Measurements from ENCODE around the gene WDR4.
"Not testable (repeated sequence)": the region's sequence is repeated elsewhere in the genome, so short reads cannot be mapped to it uniquely, and the experiment has no call there.

Gene WDR4, protein sequence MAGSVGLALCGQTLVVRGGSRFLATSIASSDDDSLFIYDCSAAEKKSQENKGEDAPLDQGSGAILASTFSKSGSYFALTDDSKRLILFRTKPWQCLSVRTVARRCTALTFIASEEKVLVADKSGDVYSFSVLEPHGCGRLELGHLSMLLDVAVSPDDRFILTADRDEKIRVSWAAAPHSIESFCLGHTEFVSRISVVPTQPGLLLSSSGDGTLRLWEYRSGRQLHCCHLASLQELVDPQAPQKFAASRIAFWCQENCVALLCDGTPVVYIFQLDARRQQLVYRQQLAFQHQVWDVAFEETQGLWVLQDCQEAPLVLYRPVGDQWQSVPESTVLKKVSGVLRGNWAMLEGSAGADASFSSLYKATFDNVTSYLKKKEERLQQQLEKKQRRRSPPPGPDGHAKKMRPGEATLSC

DNA sequence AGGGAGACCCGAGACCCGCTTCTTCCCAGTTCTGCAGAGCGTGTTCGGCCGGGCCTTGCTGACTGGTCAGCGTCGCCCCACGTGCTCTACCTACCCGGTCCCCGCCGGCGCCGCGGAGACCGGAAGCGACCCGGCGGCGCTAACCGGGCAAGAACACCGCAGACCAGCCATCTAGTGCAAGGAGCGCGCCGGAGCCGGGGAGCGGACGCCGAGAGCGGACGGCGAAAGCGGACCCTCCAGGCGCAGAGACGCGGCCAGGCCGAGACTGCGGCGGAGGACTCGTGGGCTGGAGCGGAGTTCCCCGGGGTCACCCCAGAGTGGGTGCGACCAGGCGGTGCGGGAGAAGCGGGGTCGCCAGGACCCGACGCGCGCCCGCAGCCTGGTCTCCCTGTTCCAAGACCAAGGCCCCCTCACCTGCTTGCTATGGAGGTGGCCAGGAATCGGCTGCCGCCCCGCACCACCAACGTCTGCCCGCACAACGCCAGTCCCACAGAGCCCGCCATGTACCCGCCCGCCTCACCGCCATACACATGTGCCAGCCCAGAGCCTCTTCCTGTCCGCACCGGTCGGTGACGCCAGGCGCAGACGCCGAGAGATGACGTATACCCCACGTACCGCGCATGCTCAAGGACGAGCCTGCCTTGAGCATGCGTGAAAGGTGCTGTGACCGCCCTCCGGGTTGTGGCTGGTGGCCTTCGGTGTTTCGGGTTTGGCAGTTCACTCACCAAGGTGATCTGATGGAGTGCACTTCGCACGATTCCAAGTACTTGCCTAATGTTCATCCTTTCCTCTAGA is at the start of gene WDR4:
WDR4 (minus strand) TSS at position 547 of the 795 bp plus-strand sequence; CDS start at position 503, 44 bp downstream.
- DNase-seq = peak; percentile 99

DNA sequence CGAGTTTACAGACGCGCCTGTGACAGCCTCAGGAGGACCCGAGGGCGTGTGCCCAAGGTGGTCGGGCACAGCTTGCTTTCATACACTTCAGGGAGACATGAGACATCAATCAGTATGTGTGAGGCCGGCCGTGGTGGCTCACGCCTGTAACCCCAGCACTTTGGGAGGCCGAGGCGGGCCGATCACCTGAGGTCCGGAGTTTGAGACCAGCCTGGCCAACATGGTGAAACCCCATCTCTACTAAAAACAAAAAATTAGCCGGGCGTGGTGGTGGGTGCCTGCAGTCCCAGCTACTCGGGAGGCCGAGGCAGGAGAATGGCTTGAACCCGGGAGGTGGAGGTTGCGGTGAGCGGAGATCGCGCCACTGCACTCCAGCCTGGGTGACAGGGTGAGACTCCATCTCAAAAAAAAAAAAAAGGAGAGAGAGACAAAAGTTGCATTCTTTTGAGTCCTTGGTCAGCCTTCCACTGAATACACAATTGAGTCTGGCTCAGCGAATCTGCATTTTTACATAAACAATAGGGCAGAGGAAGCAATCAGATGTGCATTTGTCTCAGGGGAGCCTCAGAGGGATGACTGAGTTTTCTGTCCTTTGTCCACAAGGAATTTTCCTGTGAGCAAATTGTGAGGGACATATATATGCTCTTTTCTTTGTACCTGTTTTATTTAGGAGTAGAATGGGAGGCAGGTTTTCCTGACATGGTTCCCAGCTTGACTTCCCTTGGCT is 48.3 kb upstream of the WDR4 start:
- not testable (repeated sequence) for DNase-seq

DNA sequence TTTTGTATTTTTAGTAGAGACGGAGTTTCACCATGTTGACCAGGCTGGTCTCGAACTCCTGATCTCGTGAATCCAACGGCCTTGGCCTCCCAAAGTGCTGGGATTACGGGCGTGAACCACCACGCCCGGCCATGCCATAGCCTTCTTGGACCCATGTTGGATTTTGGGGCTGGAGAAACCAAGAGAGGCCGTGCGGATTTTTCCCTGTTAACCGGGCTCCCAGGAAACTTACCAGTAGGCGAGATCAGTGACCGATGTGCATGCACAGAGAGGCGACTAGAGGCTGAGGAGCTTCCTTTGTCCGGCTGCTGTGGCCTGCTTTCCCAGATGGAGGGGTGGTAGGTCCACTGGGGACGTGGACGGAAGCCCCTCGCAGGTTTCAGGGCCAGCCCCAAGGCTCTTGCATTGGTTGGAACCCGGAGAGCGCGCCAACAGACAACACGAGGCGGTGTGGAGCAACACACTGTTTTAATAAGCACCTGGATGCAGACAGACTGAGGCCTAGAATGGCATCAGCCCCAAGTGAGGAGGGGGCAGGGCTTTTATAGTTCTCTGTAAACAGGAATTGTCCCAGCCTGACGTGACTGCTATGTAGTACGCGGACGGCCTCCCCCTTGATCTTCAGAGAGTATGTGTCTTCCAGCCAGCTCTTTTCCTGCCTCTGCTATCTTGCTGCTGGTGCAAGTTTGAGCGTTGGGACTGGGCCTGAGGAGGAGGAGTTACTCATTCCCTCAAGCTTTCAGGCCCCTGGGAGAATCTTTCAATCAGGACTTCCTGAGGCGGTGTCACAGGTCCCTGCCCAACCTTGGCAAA is 46.0 kb upstream of the WDR4 start, which contains the start of gene ERVH48-1:
ERVH48-1 (minus strand) TSS at position 517 of the 813 bp plus-strand sequence. CDS start 6,624 bp downstream, outside the sequence.
- DNase-seq = peak; percentile 96

DNA sequence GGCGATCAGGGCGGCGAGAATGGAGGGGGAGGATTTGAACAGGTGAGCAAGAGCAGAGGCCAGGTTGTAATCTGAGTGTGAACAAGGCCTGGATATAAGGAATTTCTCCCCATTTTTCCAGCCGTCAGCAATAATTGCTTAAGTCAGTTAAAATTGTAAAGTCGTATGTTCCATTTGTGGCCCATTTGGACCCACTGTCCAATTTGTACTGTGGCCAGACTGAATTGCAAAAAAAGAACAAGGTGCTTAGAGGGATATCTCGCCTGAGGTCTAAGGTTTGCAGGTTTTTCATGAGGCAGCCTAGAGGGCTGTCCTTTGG is 45.1 kb upstream of the WDR4 start:
- DNase-seq = no peak

DNA sequence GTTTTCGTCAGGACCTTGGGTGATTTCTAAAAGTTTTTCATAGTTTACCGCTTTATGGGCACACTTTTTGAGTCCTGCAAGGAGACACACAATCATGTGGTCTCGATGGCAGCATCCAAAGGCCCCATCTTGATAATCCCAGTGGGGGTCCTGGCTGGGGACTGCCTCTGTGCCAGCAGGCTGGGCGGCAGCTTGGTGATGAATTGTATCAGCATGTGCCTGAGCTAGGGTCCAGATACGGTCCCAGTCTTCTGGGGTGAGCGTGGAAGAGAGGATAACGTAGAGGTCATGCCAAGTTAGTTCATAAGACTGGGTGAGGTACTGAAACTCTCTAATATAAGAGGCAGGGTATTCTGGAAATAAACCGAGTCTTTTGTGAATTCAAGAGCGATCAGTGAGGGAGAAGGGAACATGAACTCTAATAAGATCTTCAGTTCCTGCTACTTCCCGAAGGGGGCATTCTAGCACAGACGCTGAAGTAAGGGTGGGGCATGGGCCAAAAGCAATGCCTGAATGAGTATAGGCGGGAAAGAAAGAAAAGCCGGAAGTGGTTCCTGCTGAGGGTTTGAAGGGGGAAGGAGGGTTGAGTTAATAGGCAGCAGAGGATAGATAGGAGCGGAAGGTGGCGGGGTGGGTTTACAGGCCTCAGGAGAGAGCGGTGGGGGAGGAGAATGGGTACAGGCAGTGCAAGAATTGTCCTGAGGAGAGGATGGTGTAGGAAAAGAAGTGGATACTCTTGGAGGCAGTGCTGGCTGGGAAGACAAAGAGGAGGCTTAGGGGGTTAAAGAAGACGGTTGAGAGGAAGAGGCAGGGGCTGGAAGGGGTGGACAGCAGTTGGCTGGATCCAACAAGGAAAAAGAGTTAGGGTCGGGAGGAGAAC is 44.5 kb upstream of the WDR4 start:
- peak; percentile 96 for DNase-seq

DNA sequence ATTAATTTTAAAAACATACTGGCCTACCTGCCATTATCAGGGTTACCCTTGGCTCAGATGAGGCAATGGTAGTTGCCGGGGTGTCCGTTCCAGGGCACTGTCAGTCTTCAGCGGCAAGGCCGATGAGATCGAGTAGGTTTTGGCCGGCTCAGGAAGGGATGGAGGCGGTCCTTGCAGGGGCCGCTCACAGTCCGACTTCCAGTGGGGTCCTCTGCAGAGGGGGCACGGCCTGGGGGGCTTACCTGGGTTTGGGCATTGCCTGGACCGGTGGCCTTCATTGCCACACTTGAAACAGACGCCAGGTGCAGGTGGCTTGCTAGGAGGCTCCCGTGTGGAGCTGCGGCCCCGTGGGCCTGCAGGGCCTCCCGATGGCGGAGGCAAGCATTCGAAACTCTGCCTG is 43.6 kb upstream of the WDR4 start:
- no peak for DNase-seq

DNA sequence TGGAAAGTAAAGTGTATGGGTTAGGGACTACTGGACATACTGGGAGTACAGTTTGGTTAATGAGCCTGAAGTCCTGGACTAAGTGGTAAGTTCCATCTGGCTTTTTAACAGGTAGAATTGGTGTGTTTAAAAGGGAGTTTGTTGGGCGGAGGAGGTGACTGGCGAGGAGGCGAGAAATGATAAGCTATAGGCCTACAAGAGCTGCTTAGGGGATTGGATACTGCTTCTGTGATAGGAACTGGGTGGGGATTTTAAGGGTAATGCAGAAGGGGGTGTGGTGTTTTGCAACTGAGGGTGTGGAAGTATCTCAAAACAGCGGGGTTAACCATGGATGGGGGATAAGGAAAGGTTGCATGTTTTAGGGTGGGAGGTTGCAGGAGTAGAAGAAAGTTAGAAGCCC is 42.6 kb upstream of the WDR4 start:
- DNase-seq = no peak

DNA sequence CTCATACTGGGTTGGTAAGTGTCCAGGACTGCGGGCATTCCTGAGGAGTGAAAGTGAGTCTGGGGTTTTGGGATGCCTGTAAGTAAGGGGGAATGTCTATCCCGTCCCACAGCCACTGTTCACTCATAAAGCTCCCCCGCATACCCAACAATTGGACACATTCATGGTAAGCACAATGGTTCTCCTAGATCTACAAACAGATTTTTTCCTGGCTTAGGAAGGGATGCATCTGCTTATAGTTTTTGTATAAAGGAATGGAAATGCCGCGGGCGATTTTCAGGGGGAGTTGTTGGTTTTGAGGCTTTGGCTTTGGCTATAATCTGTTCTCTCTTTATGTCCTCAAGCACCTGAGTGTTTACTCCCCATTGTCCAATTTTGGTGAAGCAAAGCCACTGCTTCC is 39.0 kb upstream of the WDR4 start:
- no peak for DNase-seq

DNA sequence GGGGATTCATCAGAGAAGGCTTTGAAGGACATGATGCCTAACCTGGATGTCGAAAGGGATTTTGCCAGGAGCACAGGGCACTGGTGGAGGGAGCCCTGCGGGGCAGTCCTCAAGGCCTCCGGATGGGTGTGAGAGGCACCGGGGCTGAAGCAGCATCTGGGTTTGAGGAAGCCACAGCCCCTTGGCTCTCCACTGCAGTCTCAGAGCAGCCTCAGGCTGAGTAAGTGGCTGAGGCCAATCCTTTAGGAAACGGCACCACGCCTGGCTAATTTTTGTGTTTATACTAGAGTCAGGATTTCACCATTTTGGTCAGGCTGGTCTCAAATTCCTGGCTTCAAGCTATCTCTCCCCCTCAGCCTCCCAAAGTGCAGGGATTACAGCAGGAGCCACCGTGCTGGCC is 34.1 kb upstream of the WDR4 start:
- DNase-seq = no peak

DNA sequence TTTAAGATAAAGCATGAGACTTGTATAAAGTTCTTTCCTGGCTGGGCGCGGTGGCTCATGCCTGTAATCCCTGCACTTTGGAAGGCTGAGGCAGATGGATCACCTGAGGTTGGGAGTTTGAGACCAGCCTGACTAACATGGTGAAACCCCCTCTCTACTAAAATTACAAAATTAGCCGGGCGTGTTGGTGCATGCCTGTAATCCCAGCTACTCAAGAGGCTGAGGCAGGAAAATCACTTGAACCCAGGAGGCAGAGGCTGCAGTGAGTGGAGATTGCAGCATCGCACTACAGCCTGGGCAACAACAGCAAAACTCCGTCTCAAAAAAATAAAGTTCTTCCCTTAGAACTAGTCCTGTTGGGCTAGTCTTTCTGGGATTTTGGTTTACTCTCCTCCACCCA is 32.6 kb upstream of the WDR4 start:
- DNase-seq = not testable (repeated sequence)

DNA sequence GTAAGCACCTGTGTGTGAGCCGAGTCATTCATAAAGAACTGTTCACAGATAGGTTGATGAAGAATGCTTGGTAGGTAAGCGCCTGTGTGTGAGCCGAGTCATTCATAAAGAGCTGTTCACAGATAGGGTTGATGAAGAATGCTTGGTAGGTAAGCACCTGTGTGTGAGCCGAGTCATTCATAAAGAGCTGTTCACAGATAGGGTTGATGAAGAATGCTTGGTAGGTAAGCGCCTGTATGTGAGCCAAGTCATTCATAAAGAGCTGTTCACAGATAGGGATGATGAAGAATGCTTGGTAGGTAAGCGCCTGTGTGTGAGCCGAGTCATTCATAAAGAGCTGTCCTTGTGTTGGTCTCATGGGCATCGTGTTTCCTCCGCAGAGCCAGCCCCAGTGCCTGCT is 29.1 kb upstream of the WDR4 start:
- DNase-seq = not testable (repeated sequence)

DNA sequence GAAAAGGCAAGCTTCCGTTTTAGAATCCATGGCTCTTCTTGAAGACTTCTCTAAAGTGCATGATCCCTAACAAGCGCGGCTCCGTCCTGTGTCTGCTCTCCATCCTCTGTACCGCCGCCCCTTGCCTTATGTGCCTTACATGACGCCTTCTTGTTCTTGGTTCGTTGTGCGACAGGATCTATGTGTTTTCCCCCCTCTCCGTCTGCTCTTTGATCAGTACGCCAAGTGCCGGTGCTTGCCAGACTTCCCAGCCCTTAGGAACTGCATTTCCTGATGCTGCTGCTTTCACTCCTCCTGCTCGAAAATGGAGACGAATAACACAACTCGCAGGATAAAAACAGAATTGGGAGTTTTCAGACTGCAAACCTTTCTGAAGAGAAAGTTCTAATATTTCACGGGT is 26.9 kb upstream of the WDR4 start:
- DNase-seq = no peak

DNA sequence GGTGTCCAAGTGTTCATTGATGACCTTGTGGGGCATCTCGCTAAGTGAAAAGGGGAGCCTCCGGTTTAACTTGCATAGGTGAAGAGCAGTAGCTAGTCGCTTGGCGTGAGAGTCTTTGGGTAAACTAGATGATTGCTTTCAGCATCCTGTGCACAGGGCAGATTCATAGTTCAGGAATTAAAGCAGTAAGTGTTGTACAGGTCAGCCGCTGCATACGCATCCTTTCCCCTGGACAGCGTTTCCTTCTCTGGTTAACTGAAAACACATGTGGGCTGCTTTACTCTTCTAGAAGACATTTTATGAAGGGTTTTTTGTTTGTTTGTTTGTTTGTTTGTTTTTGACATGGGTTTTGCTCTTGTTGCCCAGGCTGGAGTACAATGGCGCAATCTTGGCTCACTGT is 25.9 kb upstream of the WDR4 start:
- DNase-seq = no peak

DNA sequence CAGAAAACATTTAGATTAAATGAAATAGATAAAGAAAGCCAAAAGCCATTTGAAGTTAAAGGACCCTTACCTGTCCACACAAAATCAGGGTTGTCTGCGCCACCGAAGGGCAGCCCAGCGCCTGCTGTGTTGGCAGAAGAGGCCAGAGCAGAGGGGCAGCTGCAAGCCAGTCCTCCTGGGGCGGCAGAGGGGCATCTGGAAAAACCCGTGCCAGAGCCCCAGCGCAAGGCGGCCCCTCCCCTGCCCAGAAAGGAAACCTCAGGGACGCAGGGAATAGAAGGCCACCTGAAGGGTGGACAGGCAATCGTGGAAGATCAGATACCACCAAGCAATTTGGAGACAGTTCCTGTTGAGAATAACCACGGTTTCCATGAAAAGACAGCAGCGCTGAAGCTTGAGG is 24.5 kb upstream of the WDR4 start:
- no peak for DNase-seq

DNA sequence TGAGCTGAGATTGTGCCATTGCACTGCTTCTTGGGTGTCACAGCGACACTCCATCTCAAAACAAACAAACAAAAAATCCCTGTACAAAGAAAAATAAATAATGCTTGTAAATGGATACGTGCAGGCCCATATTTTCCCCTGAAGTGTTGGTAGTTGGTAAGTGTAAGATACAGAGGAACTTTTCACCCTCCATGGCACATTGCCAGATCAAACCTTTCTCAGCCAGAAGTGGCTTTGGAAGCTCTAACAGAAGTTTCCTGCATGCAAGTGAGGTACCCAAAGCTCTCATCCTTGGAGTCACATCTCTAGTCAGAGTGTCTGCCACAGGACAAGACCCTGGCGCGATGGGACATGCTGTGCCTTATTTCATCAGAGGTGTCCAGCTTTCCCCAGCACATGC is 21.1 kb upstream of the WDR4 start:
- DNase-seq = no peak

DNA sequence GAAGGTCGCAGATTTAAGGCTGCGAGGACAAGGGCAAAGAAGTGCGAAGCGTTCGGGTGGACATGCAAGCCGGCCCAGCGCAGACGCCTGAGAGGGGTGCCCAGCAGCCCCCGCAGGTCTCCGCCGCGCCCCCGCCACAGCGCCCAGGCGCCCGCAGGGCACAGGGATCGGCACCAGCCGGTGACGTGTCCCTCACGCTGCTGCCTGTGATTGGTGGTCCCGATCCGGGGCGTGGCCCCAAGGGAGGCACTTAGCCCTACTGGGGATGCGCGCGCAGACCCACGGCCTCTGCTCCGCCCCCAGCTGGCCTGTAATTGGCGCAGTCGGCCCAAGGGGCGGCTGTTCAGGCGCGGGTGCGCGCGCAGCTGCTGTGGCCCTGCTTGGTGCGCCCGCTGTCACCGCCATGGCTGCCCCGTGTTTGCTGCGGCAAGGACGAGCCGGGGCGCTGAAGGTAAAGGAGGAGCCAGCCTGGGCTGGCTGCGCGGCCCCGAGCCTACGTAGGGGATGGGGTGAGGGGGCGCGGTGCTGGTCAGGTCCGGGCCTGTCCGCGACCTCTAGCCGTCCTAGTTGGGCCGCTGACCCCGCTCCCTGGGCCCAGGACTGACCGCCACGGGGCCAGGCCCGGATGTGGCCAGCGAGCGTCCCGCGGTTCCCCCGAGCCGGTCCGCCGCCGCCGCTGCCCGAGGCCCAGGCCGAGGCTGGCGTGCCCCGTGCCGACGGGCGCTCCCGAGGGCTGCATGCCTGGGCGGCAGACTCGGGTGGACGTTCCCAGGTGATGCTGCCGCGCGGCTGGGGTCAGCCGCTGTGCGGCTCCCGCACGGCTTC is 13.8 kb upstream of the WDR4 start, which contains the start of gene NDUFV3:
NDUFV3 (plus strand) TSS at position 379 of the 825 bp plus-strand sequence; CDS start at position 404, 25 bp downstream.
- peak; percentile 100 for DNase-seq

DNA sequence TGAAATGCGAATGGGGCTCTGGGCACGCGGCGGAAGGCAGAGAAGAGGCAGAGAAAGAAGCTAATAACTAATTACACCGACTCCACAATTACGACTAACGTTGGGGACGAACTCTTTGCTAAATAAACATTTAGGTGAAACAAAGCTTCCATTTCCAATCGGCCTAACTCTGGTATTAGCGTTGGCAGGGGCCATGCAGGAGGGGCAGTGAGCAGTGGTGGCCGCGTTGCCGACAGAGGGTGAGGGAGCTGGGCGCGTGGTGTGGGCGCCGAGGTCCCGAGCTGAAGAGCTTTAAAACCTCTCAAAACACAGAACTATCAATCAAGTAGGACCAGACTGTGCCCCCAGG is 13.2 kb upstream of the WDR4 start:
- DNase-seq = no peak

DNA sequence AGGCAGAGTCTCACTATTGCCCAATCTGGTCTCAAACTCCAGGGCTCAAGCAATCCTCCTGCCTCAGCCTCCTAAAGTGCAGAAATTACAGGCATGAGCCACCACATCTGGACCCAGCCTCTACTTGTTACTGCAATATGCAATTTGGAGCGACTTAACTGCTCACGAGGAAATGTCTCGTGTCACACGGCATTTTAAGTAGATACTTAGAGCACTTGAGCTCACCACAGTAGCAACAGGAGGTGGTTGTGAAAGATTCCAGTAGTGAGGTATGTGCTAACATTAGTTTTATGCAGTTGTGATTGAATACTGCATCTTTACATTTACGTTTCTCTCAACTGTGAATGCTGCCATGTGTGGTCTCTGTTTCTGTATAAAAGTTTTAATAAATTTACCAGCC is 8.0 kb upstream of the WDR4 start:
- no peak for DNase-seq

DNA sequence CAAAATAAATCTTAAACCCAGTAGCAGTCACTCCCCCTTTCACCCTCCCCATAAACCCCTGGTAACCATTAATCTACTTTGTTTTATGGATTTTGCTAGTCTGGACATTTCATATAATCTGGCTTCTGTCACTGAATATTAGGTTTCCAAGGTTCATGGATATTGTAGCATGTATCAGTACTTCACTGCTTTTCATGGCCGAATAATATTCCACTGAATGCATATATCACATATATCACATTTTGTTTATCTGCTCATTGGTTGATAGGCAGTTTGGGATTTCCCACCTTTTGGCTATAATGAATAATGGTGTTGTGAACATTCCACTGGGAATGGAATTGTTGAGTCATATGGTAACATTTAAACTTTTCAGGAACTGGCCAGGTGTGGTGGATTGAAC is 4.6 kb upstream of the WDR4 start:
- DNase-seq = no peak

DNA sequence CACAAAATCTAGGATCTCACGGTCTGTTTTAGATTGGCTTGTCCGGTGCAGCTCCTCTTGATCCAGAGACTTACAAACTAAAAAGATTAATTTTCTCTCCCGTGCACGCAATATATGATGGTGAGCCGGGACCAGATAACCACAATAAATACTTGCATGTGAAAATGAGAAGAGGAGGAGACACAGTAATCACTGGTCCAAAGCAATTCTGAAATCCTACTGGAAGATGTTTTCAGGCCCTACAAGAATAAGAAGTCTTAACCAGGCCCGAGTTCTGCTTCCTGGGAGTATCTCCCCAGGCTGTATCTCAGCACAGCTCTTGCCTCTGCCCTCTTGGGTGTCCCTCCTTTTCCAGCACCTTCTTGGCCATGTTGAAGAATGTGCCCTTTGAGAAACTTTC is 1.0 kb upstream of the WDR4 start:
- no peak for DNase-seq

DNA sequence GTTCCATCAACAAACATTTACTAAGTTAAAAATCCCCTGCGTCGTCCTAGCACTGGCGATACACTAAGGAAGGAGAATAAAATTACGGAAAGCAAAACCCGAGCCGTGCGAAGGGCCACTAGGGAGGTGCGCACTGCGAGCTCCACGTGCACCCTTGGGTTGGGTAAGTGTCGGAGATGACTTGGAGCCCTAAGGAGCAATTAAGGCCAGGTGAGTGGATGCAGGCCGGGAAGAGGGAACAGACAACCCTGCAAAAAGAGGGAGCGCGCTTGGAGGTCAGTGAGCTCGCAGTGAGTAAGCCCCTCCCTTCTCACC is 704 bp downstream of the WDR4 start:
- DNase-seq = no peak

Measured in islet precursor cell (in vitro differentiated cells).